GM19452 (cell line): Measurements from ENCODE around the gene EMP2.
"Not testable (repeated sequence)": the region's sequence is repeated elsewhere in the genome, so short reads cannot be mapped to it uniquely, and the experiment has no call there.

ENCODE experiments used
- ATAC-seq: cut with Tn5 transposase; IDR thresholded peaks from one replicate; pipeline ENCODE4 v1.9.1; 2021; ENCODE audit not compliant: unreplicated experiment

EMP2 gene, protein sequence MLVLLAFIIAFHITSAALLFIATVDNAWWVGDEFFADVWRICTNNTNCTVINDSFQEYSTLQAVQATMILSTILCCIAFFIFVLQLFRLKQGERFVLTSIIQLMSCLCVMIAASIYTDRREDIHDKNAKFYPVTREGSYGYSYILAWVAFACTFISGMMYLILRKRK

DNA sequence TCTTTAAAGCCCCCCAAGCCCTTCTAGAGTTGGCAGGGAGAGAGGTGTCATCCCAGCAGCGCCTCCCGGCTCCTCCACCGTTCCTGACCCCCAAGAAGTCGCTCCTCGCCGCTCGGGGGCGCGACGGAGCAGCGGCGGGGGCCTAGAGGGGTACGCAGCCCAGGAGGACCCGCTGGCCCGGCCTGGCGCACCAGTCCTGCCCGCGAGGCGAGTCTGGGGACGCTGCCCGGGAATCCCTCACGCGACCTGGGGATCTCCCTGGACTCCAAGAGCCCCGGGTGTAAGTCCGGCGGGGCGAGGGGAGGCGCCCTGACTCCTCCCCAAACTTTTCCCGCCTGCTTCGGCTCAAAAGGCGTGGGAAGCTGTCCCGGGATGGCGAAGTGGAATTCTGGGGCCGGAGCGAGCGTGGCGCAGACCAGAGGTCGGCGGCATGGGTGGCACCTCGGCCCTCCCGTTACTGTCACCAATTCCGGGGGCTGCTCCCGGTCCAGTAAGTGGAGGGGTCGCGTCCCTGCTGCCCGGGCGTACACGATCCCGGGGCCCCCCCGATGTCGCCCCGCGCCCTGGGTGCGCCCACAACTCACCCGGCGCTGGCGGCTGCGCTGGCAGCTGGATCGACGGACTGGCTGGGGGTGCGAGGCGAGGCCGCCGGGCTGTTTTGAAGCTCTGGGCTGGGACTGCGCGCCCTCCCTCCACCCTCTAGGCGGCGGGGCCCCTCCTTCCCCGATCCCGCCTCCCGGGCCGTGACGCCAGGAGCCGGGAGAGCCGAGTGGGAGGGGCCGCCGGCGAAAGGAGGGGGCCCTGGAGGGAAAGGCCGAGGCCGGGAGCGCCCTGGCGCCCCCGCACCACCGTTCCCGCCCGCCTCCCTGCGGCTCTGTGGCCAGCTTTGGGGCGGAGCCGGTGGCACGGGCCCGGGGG lies at the start of gene EMP2:
EMP2 (minus strand) TSS at position 634 of the 918 bp plus-strand sequence. CDS start 32,981 bp downstream, outside the sequence.
- no peak for ATAC-seq

DNA sequence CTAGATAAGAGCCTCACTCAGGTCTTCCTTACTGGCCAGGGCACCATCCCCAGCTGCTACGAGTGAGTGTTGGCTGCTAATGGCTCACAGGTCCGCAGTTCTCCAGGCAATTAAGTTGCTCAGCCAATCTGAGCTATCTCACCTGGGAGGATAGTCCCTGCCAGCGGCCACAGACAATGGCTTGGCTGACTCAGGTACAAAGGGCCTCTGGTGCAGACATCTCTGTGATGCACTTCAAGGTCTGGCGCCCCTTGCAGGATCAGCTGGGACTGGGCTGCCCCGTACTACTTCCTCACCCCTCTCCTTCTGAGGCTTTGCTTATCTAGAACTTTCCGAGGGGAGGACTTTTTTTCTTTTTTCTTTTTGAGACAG lies 49.2 kb upstream of the EMP2 start:
- ATAC-seq: no peak

DNA sequence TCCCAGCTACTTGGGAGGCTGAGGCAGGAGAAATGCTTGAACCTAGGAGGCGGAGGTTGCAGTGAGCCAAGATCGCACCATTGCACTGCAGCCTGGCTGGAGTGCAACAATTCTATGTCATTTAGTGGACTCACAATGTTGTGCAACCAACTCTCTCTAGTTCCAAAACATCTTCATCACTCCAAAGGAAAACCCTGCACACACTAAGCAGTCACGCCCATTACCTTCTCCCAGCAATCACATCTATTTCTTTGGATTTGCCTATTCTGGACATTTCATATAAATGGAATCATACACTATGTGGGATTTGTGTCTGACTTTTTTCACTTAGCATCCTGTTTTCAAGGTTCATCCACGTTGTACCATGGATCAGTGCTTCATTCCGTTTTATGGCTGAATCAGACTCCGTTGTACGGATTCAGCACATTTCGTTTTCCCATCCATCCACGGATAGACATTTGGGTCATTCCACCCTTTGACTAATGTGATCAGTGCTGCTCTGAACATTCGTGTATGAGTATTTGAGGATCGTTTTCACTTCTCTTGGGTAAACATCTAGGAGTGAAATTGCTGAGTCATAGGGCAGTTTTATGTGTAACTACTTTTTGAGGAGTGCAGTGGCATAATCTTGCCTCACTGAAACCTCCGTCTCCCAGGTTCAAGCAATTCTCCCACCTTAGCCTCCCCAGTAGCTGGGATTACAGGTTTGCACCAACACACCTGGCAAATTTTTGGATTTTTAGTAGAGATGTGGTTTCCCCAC lies 45.4 kb upstream of the EMP2 start:
- no peak for ATAC-seq

DNA sequence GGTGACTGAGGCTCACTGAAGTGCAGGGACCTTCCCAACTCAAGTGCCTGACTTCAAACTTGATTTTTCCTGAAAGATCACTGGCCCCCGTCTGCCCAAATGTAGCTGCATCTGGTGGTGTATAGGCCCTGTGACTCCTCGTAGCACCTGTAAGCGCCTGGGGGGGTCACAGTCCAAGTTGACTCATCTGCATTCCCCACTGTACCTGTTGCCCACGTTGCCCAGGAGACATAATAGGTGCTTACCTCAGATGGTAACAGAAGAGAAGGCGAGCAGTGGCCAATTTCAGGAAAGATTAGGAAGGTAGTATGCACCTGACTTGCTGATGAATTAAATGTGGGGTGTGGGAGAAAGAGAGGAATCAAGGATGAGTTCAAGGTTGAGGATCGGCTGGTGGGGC lies 44.1 kb upstream of the EMP2 start:
- no peak for ATAC-seq

DNA sequence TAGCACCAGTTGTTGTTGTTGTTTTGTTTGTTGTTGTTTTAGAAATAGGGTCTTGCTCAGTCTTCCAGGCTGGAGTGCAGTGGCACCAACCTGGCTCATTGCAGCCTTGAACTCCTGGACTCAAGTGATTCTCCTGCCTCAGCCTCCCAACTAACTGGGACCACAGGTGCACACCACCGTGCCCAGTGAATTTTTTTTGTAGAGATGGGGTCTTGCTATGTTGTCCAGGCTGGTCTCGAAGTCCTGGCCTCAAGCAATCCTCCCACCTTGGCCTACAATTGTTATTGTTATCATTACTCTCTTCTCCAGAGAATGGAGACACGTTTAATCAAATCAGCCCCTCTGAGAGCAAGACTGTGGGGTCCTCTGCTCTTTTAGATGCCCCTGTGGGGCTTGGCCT lies 42.7 kb upstream of the EMP2 start:
- no peak for ATAC-seq

DNA sequence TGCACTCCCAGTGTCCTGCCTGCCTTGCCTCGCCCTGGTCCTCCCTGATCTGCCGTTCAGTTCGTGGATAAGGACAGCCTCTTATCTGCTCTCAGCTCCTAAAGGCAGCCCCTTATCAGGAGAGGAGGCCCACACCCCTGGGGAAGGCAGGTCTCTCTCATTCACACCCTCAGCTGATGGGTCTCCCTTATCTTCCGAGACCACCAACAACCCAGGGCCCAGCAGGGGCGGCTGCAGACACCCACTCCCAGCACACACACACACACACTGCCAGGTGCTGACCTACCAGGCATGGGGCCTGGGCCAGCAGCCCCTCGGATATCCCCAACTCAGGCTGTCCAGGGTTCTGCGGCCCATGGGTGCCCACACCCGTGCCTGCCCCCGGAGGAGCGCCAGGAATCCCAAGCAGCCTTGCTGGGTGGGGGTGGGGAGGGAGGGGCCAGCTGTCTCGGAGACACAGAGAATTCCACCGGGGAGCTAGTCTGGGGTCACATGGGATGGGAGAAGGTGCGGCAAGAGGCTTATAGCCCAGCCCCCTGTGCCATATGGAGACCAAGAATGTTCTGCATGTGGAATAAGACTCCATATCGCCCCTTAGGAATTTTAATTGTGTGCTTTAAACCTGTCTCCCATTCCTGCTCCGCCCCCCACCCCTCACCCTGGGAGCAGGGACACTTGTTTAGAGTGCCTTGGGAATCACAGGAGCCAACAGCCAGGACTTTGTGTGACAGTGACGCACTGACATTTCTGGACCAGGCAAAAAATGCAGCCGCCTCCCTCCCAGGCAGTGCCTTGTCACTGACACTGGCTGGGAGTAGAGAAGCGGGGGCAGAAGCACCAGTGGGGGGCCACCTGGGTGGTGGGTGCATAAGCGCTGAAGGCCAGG lies 41.9 kb upstream of the EMP2 start:
- no peak for ATAC-seq

DNA sequence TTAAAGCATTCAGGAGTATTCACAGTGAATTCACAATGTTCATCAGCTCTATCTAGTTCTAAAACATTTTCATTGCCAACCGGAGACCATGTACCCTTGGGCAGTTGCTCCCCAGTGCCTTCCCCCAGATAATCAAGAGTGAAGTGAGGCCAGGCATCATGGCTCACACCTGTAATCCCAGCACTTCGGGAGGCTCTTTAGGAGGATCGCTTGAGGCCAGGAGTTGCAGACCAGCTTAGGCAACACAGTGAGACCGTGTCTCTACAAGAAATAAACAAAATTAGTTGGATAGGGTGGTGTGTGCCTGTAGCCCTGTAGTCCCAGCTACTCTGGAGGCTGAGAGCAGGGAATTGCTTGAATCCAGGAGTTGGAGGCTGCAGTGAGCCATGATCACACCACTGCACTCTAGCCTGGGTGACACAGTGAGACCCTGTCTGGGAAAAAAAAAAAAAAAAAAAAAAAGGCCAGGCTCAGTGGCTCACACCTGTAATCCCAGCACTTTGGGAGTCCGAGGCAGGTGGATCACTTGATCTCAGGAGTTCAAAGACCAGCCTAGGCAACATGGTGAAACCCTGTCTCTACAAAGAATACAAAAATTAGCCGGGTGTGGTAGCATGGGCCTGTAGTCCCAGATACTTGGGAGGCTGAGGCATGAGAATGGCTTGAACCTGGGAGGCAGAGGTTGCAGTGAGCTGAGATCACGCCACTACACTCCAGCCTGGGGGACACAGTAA lies 41.0 kb upstream of the EMP2 start:
- ATAC-seq: not testable (repeated sequence)

DNA sequence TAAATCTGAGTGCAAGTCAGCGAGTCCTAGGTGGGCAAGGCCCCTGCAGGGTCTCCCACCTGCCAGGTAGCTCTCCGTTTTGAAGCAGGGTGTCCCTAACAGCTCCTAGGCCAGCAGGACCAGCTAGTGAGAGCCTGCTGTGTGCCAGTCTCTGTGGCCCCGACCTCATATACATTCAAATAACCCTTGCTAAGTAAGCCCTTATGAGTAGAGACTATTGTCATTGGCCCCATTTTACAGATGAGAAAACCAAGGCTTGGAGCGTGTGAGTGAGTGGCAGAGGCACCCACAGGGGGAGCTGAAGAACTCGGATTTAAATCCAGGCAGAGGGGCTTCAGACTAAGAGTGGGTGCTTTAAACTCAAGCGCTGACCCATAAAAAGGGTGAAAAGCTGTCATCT lies 39.7 kb upstream of the EMP2 start:
- ATAC-seq: no peak

DNA sequence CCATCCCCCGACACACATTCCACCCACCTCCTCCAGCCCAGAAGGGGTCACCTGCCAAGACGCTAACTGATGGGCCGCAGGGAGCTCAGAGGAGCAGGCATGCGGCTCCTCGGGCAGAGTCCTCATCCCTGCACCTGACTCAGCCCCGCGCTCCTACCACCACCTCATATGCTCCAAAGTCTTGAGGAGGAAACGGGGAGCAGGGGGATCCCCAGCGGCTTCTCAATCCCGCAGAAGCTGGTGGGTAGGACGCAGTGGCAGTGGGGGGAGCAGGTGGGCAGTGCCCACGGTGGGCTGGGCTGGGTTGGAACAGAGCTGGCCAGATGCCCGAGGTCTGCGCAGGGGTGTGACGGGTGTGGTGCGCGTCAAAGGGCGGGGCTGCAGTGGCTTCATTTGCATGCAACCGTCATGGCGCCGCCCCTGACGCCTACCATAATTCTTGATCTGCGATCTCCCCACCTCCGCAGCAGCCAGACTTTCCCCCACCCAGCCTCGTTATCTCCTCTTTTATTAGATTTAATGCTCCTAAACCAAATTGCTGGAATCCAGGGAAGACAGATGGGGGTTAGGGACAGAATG lies 39.0 kb upstream of the EMP2 start:
- ATAC-seq: no peak

DNA sequence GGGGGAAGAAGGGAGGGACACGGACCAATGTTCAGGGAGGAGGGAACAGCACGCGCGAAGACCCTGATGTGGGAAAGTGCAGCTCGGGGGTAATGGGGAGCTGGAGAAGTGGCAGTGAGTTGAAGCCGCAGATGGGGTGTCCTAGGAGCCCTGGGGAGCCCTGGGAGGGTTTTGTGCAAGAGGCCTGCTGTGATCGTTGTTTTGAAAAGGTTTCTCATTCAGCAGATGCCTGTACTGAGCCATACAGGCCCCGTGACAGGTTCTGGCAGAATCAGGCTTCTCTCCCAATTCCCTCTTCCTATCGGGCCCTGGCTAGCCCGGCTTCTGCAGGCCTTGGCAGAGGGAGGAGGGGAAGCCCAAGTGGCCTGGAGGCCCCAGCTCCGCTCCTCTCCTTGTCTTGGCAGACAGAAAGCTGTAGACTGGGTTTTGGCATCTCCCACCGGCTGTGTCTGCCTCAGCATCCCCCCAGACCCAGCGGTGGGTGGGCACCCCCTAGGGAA lies 38.4 kb upstream of the EMP2 start:
- no peak for ATAC-seq

DNA sequence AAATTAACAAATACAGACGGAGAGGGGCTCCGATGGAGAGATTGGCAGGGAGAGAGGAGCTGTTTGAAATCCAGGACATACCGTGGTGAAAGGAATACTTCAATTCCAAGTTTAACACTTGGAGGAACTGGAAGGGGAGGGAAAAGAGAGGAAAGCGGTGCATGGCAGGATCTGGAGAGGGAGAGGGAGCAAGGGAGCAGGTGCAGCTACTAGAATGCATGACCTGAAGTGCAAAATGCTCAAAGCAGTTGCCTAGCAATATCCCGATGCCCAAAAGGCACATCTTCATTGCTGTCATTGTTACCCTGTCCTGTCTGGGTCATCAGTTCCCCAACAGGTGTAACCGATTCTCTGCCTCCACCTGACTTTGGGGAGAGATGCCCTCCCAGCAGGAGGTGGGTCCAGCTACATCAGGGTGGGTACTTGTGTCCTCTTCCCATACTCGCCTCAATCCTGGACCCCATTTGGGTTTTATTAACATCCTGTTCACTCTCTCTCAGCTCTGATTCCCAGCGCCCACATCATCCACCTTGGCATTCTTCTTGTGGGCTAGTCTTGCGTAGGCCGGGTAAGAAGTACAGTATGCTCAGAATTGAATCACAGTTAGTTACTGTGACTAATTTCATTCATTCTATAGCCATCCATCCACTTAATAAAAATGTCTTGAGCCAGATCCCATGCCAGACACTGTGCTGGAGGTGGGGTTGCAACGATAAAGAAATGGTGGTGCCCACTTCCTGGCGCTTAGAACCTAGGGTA lies 37.4 kb upstream of the EMP2 start:
- no peak for ATAC-seq

DNA sequence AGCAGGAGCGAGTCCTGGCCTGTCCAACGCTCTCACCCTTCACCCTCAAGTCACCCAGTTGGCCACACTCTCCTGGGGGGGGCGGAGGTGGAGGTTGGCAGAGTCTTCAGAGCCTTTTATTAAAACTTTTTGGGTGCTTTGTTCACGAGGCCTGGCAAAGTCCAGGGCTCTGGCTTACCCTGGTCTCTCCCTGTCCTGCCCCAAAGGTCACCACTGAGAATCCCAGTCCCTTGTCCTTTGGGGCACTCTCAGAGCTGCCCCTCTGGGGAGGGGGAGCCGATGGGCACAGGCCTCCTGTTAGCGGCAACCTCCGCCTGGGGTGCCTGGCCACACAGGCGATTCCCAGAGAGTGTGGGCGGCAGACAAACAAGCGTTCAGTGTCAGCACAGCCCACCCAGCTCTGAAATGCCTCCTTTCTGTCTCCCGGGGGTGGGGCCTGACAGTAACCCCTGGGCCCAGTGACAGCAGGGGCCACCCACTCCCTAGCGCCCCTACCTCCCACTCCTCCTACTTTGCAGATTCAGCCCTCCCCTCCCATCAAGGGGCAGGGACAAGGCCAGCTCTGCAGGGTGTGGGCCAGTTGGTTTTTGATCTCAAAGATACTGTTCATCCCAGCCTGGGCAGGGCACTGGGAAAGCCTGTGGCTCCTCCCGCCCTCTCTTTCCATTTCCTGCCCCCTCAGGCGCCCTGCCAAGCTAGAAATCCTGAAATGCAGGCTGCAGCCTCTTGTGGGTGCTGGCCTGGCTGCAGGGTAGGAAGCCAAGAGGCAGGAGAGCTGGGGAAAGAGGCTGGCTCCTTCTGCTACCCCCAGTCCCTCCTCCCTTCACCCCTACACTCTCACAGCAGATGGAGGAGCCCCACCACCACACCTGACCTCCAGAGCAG lies 36.6 kb upstream of the EMP2 start:
- no peak for ATAC-seq

DNA sequence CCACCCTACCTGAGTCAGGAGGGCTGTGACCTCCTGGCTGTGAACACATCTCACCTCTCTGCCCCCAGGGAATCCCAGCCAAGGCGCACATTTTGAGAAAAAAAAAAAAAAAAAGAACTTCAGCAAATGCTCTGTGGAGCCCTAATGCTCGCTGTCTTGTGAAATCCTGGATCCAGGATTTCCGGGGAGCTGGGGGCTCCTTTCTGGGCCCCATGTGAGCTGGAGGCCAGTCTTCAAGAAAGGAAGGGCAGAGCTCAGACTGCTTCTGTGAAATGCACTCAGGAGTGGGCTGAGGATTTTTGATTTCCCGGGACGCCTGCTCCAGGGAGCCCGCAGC lies 36.0 kb upstream of the EMP2 start:
- ATAC-seq: no peak

DNA sequence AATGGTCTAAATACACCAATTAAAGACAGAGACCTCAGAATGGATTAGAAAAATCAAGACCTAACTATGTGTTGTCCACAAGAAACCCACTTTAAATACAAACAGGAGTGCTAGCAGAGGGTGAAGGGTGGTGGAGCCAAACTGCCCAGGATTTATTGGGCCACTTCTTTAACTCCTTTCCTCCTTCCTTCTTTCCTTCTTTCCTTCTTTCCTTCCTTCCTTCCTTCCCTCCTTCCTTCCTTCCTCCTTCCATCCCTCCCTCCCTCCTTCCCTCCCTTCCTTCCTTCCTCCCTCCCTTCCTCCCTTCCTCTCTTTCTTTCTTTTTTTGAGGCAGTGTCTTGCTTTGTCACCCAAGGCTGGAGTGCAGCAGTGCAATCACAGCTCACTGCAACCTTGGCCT lies 34.3 kb upstream of the EMP2 start:
- ATAC-seq: no peak

DNA sequence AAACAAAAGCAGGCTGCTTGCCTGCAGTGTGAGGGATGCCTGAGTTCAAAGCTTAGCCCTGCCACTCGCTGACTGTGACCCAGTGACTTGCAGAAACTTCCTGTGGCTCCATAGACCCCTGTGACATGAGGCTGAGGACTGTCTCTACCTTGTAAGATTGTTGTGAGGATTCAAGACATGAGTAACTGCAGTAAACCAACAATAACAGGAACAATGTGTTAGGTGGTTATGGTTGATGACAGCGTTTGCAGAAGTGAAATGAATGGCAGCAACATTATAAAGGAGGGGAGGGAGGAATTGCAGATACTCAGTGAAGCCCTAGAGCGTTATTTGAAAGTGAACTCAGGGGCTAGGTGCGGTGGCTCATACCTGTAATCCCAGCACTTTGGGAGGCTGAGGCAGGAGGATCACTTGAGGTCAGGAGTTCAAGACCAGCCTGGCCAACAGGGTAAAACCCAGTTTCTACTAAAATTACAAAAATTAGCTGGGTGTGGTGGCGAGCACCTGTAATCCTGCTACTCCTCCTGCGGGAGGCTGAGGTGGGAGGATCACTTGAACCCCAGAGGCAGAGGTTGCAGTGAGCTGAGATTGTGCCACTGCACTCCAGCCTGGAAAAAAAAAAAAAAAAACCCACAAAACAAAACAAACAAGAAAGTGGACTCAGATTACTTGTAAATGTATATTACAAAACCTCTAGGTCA lies 33.5 kb upstream of the EMP2 start:
- ATAC-seq: no peak

DNA sequence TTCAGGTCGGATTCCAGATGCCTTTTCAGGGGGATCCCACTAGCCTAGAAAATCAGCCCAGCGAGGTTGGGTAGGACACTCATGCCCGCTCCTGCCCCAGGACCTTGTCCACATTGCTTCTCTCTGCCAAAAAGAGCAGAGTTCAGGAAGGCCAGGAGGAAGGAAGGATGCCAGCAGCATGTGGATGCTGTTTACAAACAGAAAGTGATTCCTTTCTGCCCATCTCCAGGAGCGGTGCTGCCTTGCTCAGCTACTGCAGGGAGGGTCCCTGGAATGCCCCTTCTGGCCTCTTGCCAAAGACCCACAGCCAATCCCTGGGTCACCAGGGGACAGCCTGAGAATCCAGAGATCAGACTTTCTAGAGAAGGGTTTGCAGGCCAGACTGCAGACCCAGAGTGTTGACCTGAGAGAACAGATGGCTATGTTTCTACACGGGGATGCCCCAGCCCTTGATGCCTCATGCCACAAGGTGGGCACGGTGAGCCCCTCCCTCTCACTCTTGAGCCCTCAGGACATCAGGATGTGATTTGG lies 32.3 kb upstream of the EMP2 start:
- ATAC-seq: no peak

DNA sequence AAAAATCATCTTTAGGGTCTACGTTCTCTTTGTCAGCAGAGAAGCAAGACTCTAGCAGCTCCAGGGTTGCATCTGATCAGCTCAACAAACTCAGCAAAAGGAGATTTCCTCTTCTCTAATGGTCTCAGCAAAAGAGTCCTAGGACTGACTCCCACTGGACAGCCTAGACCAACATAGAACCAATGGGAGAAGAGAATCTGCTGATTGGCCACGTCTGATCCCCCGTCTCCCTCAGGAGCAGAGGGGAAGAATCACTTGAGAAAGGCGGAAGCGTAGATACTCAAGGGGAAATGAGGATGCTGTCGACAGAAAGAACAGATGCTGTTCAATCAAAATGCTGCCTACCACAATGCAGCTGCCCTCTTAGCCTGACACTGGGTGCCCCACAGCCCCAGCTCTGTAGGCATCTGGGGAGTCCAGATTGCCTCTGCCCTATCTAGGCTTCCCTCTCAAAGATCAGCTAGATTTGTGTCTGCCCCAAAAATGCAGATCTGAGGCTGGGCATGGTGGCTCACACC lies 31.5 kb upstream of the EMP2 start:
- ATAC-seq: no peak
